ENCODE results near the gene EIF4E.
"Not testable (repeated sequence)": the region's sequence is repeated elsewhere in the genome, so short reads cannot be mapped to it uniquely, and the experiment has no call there.

The EIF4E gene

DNA sequence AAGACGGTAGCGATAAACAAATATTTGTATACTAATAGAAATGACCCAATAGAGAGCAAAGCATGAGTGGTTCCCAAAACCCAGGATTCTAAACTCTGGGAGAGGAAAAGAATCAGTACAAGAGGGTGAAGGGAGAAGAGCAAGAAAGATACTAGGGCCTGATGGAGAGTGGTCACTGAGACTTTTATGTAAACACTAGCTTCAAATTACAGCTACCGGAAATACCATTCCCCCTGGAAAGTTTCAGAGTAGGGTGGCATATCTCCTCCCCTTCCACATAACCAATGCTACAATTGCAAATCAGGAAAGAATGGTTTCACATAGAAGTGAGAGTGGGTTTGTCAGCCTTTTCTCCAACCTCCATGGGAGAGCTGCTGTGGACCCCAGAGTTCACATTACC lies 77.1 kb downstream of the EIF4E start:
- no peak for DNase-seq (ENCODE audit: low read depth)
- TF ChIP-seq MYC (IDR thresholded peaks at IDR 0.05; ENCODE audit: low read depth, low read length) (no peak), MAX (IDR thresholded peaks at IDR 0.05; ENCODE audit: low read depth, low read length) (no peak), POLR2A (IDR thresholded peaks at IDR 0.05; ENCODE audit: extremely low read depth, insufficient read length) (no peak)
- TF ChIP-seq, protein P1, sequence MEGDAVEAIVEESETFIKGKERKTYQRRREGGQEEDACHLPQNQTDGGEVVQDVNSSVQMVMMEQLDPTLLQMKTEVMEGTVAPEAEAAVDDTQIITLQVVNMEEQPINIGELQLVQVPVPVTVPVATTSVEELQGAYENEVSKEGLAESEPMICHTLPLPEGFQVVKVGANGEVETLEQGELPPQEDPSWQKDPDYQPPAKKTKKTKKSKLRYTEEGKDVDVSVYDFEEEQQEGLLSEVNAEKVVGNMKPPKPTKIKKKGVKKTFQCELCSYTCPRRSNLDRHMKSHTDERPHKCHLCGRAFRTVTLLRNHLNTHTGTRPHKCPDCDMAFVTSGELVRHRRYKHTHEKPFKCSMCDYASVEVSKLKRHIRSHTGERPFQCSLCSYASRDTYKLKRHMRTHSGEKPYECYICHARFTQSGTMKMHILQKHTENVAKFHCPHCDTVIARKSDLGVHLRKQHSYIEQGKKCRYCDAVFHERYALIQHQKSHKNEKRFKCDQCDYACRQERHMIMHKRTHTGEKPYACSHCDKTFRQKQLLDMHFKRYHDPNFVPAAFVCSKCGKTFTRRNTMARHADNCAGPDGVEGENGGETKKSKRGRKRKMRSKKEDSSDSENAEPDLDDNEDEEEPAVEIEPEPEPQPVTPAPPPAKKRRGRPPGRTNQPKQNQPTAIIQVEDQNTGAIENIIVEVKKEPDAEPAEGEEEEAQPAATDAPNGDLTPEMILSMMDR (IDR thresholded peaks at IDR 0.05; ENCODE audit: low read depth, low read length), result no peak
- H3K4me3 ChIP-seq (ENCODE audit: low read depth, low read length), result no peak overlapping the region

- no peak for DNase-seq (ENCODE audit: low read depth)
- H3K4me3 ChIP-seq (ENCODE audit: low read depth, low read length), result no peak overlapping the region
- TF ChIP-seq, protein P1 (IDR thresholded peaks at IDR 0.05; ENCODE audit: low read depth, low read length), result no peak
- no peak for TF ChIP-seq POLR2A (IDR thresholded peaks at IDR 0.05; ENCODE audit: extremely low read depth, insufficient read length)
- TF ChIP-seq MAX (IDR thresholded peaks at IDR 0.05; ENCODE audit: low read depth, low read length), result no peak
- TF ChIP-seq MYC (IDR thresholded peaks at IDR 0.05; ENCODE audit: low read depth, low read length), result no peak
Measured at GRCh38 chr4:98850937-98851336, 78.0 kb downstream of the EIF4E start.

GRCh38 chr4:98848448-98848847 lies 80.5 kb downstream of the EIF4E start:
- no peak overlapping the region for H3K4me3 ChIP-seq (ENCODE audit: low read depth, low read length)
- DNase-seq (ENCODE audit: low read depth), result no peak
- TF ChIP-seq MAX (IDR thresholded peaks at IDR 0.05; ENCODE audit: low read depth, low read length) (no peak), POLR2A (IDR thresholded peaks at IDR 0.05; ENCODE audit: extremely low read depth, insufficient read length) (no peak), MYC (IDR thresholded peaks at IDR 0.05; ENCODE audit: low read depth, low read length) (no peak)
- TF ChIP-seq, protein P1 (IDR thresholded peaks at IDR 0.05; ENCODE audit: low read depth, low read length), result no peak

- DNase-seq (ENCODE audit: low read depth), result no peak
- no peak overlapping the region for H3K4me3 ChIP-seq (ENCODE audit: low read depth, low read length)
- TF ChIP-seq MYC (IDR thresholded peaks at IDR 0.05; ENCODE audit: low read depth, low read length), result no peak
- TF ChIP-seq, protein P1 (IDR thresholded peaks at IDR 0.05; ENCODE audit: low read depth, low read length), result no peak
- TF ChIP-seq MAX (IDR thresholded peaks at IDR 0.05; ENCODE audit: low read depth, low read length), result no peak
- no peak for TF ChIP-seq POLR2A (IDR thresholded peaks at IDR 0.05; ENCODE audit: extremely low read depth, insufficient read length)
Measured at GRCh38 chr4:98845960-98846359, 83.0 kb downstream of the EIF4E start.

DNA sequence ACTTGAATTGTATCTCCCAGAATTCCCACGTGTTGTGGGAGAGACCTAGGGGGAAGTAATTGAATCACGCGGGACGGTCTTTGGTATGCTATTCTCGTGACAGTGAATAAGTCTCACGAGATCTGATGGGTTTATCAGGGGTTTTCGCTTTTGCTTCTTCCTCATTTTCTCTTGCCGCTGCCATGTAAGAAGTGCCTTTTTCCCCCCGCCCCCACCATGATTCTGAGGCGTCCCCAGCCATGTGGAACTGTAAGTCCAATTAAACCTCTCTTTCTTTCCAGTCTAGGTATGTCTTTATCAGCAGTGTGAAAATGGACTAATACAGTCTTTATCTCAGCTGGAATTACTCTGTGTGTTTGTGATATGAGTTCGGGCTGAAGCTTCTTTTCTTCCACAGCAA lies 86.0 kb downstream of the EIF4E start:
- not testable (repeated sequence) for DNase-seq (ENCODE audit: low read depth); H3K4me3 ChIP-seq (ENCODE audit: low read depth, low read length)

- TF ChIP-seq MAX (IDR thresholded peaks at IDR 0.05; ENCODE audit: low read depth, low read length) (peak; percentile 43; the same call in 1 of the 2 replicates), POLR2A (IDR thresholded peaks at IDR 0.05; ENCODE audit: extremely low read depth, insufficient read length) (no peak)
Measured at GRCh38 chr4:98838977-98839618, 89.8 kb downstream of the EIF4E start.

GRCh38 chr4:98838531-98838930 lies 90.4 kb downstream of the EIF4E start:
- DNase-seq (ENCODE audit: low read depth), result no peak
- TF ChIP-seq POLR2A (IDR thresholded peaks at IDR 0.05; ENCODE audit: extremely low read depth, insufficient read length), result no peak
- TF ChIP-seq MAX (IDR thresholded peaks at IDR 0.05; ENCODE audit: low read depth, low read length), result no peak
- TF ChIP-seq, protein P1 (IDR thresholded peaks at IDR 0.05; ENCODE audit: low read depth, low read length), result no peak
- no peak for TF ChIP-seq MYC (IDR thresholded peaks at IDR 0.05; ENCODE audit: low read depth, low read length)
- H3K4me3 ChIP-seq (ENCODE audit: low read depth, low read length), result no peak overlapping the region

More at GRCh38 chr4:98838977-98839618, 89.8 kb downstream of the EIF4E start:
- DNase-seq (ENCODE audit: low read depth), result peak; percentile 44
- H3K4me3 ChIP-seq (ENCODE audit: low read depth, low read length), result no peak overlapping the region
